Suprapubic skin (tissue), 4 donors: Measurements from ENCODE around the gene KLHL11. TPM values are rescaled to one million over a fixed set of nuclear protein-coding genes. Genes with fewer than 3 reads are reported as not detected.

Experiments used
- DNase-seq, 2 donors: peaks; one replicate each; pipeline ENCODE4 v3.0.0-alpha.2; 2019; ENCODE audit warnings: low spot score in 2 of 2
- H3K27ac ChIP-seq: fragments of 200-600 bp; sonication (generic); one replicate; pipeline ENCODE4 v1.5.1; 2019
- H3K27me3 ChIP-seq: fragments of 200-600 bp; sonication (generic); one replicate; pipeline ENCODE4 v1.5.1; 2019
- H3K36me3 ChIP-seq: fragments of 200-600 bp; sonication (generic); one replicate; pipeline ENCODE4 v1.5.1; 2019
- H3K4me1 ChIP-seq: fragments of 200-600 bp; sonication (generic); one replicate; pipeline ENCODE4 v1.5.1; 2019
- H3K4me3 ChIP-seq: fragments of 200-600 bp; sonication (generic); one replicate; pipeline ENCODE4 v1.5.1; 2019; ENCODE audit warnings: mild to moderate bottlenecking
- H3K9me3 ChIP-seq: fragments of 200-600 bp; sonication (generic); one replicate; pipeline ENCODE4 v1.5.1; 2019
- CTCF ChIP-seq, 2 donors: fragments of 200-600 bp in 1 of 2; fragments of 450-650 bp in 1 of 2; sonication (generic) in 1 of 2; IDR thresholded peaks; one replicate each; pipeline ENCODE4 v1.5.1; 2016 to 2019; ENCODE audit warnings: antibody characterized with exemption in 2 of 2, mild to moderate bottlenecking in 1 of 2, moderate library complexity in 1 of 2
- EP300 ChIP-seq: sonication (generic); formaldehyde crosslinking; IDR thresholded peaks from one replicate; pipeline ENCODE4 v1.6.1; 2017; ENCODE audit warnings: antibody characterized with exemption
- POLR2A ChIP-seq, 2 donors: fragments of 450-650 bp; IDR thresholded peaks; one replicate each; pipeline ENCODE4 v1.6.1; 2017; ENCODE audit warnings: antibody characterized with exemption in 2 of 2, mild to moderate bottlenecking in 2 of 2, moderate library complexity in 2 of 2
- POLR2AphosphoS5 ChIP-seq, 3 donors: sonication (generic); formaldehyde crosslinking; IDR thresholded peaks; one replicate each; pipeline ENCODE4 v1.6.1; 2017; ENCODE audit warnings: antibody characterized with exemption in 3 of 3
- WGBS: methylation state at CpG from one replicate; pipeline ENCODE4 v1.1.5; 2018; 5-methylcytosine and 5-hydroxymethylcytosine counted together
- total RNA-seq, 4 donors: library from RNA; depleted of rRNA; stranded (reverse); fragments of >200 nt; gene quantifications; one replicate each; pipeline ENCODE4 v1.1.0, GENCODE V29; 2016

Gene KLHL11
- total RNA-seq, 4 donors from 2014 or later = 19.6 to 27.9 (median 21.4) TPM

- peaks cover 23% of the 10 kb centered on the region for H3K4me1 ChIP-seq
- no peaks in the 10 kb centered on the region for H3K27me3 ChIP-seq
- no peak overlapping the region for H3K4me3 ChIP-seq
- no peak for DNase-seq
- WGBS = 93% methylated on average over 20 of the region's 23 CpGs
- H3K36me3 ChIP-seq = peaks cover 4% of the 10 kb centered on the region
- H3K9me3 ChIP-seq = no peaks in the 10 kb centered on the region
- H3K27ac ChIP-seq = no peak overlapping the region
- TF ChIP-seq CTCF (IDR thresholded peaks at IDR 0.05) = no peak
- no peak for TF ChIP-seq POLR2A (IDR thresholded peaks at IDR 0.05)
- TF ChIP-seq EP300 = no peak
- TF ChIP-seq POLR2AphosphoS5 (IDR thresholded peaks at IDR 0.05) = no peak
These were observed 48.4 kb downstream of the KLHL11 start for GRCh38 chr17:41816637-41817320.

- WGBS = 57% methylated on average over 1 of the region's 1 CpG
- TF ChIP-seq EP300 (no peak), POLR2A (IDR thresholded peaks at IDR 0.05) (no peak), POLR2AphosphoS5 (IDR thresholded peaks at IDR 0.05) (no peak)
- DNase-seq = no peak
These were observed 51.0 kb downstream of the KLHL11 start for GRCh38 chr17:41814195-41814594.

GRCh38 chr17:41813699-41814124 lies 51.5 kb downstream of the KLHL11 start:
- no peak overlapping the region for H3K27ac ChIP-seq
- peaks cover 44% of the 10 kb centered on the region for H3K4me1 ChIP-seq
- H3K36me3 ChIP-seq = no peaks in the 10 kb centered on the region
- no peak for DNase-seq
- H3K27me3 ChIP-seq = no peaks in the 10 kb centered on the region
- TF ChIP-seq POLR2AphosphoS5 (IDR thresholded peaks at IDR 0.05) (no peak), POLR2A (IDR thresholded peaks at IDR 0.05) (no peak), EP300 (no peak), CTCF (IDR thresholded peaks at IDR 0.05) (no peak)
- H3K9me3 ChIP-seq = no peaks in the 10 kb centered on the region
- WGBS = 65% methylated on average over 9 of the region's 9 CpGs
- H3K4me3 ChIP-seq = peak overlapping the region; percentile 82

More at GRCh38 chr17:41814195-41814594, 51.0 kb downstream of the KLHL11 start:
- H3K27me3 ChIP-seq = no peaks in the 10 kb centered on the region
- no peak overlapping the region for H3K4me3 ChIP-seq
- no peak overlapping the region for H3K27ac ChIP-seq
- H3K36me3 ChIP-seq = peaks cover 1% of the 10 kb centered on the region
- peaks cover 44% of the 10 kb centered on the region for H3K4me1 ChIP-seq
- H3K9me3 ChIP-seq = no peaks in the 10 kb centered on the region

GRCh38 chr17:41813152-41813680 lies 52.0 kb downstream of the KLHL11 start:
- WGBS = 27% methylated on average over 12 of the region's 12 CpGs
- DNase-seq = no peak
- H3K4me1 ChIP-seq = peaks cover 44% of the 10 kb centered on the region

GRCh38 chr17:41812381-41813151 lies 52.7 kb downstream of the KLHL11 start, which contains the start of gene FKBP10:
Gene FKBP10 (plus strand): TSS chr17:41813004. CDS start chr17:41813035, 31 bp downstream.
- H3K27ac ChIP-seq = peak within 1 kb of the TSS; percentile 66
- no peaks in the 10 kb centered on the region for H3K9me3 ChIP-seq
- H3K4me3 ChIP-seq = peak within 1 kb of the TSS; percentile 82
- peak in 1 of 2 donors; percentile 75 for DNase-seq
- H3K36me3 ChIP-seq = peaks cover 4% of the 10 kb centered on the region
- H3K27me3 ChIP-seq = no peaks in the 10 kb centered on the region
- peaks cover 44% of the 10 kb centered on the region for H3K4me1 ChIP-seq
- TF ChIP-seq POLR2AphosphoS5 (IDR thresholded peaks at IDR 0.05) (no peak), CTCF (IDR thresholded peaks at IDR 0.05) (no peak), POLR2A (IDR thresholded peaks at IDR 0.05) (no peak), EP300 (no peak)
- WGBS = 3% methylated on average over 31 of the region's 35 CpGs

More at GRCh38 chr17:41813152-41813680, 52.0 kb downstream of the KLHL11 start:
- no peak overlapping the region for H3K27ac ChIP-seq
- no peak for TF ChIP-seq EP300
- TF ChIP-seq POLR2AphosphoS5 (IDR thresholded peaks at IDR 0.05) = no peak
- no peak for TF ChIP-seq POLR2A (IDR thresholded peaks at IDR 0.05)
- no peak for TF ChIP-seq CTCF (IDR thresholded peaks at IDR 0.05)
- H3K4me3 ChIP-seq = peak overlapping the region; percentile 82
- no peaks in the 10 kb centered on the region for H3K9me3 ChIP-seq
- H3K36me3 ChIP-seq = no peaks in the 10 kb centered on the region
- H3K27me3 ChIP-seq = no peaks in the 10 kb centered on the region
